ENCODE results near the gene CRAT.

Gene CRAT

DNA sequence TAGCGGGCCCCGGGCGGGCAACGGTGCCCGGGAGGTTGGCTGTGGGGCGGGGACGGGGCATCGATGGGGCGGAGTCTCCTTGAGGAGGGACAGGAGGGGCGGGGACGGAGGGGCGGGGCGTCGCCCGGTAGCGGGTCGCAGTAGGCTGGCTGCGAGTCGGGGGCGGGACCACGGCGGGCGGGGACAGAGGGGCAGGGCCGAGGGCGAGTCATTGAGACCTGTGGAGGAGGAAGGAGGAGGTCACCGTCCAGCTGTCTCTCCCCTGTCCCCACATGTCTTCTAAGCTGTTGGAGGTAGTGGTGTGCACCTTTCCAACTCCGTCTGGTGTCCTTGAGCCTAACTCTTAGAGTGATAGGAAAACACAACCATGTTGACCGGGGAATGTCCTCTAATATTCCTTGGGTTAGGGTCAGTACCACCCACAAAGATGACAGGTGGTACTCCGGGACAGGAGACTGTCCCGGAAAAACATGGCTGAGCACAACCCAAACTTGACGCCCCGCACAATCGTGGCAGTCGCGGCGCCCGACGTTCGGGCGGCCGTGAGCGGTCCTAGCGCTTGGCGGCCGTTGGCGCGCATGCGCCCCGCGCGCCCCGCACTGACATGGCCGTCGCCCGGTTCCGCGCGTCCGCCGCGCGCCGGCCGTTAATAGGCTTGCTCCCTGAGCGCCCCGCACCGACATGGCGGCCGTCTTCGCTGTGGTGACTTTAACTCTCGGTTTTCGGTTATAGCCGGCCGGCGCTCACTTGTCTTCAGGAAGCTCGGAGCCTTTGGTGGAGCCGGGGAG, at the start of gene CRAT, which contains the start of gene PTPA:
Gene CRAT, minus strand, starts transcription at position 54 of the 788 bp plus-strand sequence. CDS start 284 bp downstream, outside the sequence.
Gene PTPA, plus strand, starts transcription at position 676 of the 788 bp plus-strand sequence. CDS start 186 bp downstream, outside the sequence.
- peak; percentile 98 for DNase-seq (ENCODE audit: low spot score)

GRCh38 chr9:129156163-129156562, 45.6 kb upstream of the CRAT start:
- no peak for DNase-seq (ENCODE audit: low spot score)

GRCh38 chr9:129154866-129155477, 44.4 kb upstream of the CRAT start:
- DNase-seq (ENCODE audit: low spot score) = no peak

GRCh38 chr9:129151469-129151868, 40.9 kb upstream of the CRAT start:
- no peak for DNase-seq (ENCODE audit: low spot score)

GRCh38 chr9:129150672-129151211, 40.1 kb upstream of the CRAT start:
- DNase-seq (ENCODE audit: low spot score) = no peak

DNA sequence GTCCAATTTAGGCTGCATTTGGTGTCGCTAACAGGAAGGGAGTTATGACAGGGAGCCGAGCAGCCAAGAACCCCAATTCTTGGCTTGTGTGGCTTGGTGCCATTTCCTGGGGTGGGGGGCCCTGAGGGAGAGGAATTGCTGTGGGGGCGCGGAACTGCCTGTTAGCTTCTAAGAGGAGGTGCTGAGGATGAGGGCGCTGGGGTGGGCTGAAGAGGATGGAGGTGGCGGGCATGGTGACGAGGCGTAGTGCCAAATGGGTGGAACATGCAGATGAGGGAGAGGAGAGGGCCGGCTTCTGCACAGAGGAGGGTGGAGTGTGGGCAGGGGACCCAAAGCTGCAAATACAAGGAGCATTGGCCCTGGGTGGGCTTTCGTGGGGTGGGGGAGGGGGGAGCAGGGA, 39.5 kb upstream of the CRAT start:
- no peak for DNase-seq (ENCODE audit: low spot score)

GRCh38 chr9:129149442-129149841, 38.8 kb upstream of the CRAT start:
- no peak for DNase-seq (ENCODE audit: low spot score)

GRCh38 chr9:129148463-129149204, 38.0 kb upstream of the CRAT start:
- DNase-seq (ENCODE audit: low spot score) = no peak

DNA sequence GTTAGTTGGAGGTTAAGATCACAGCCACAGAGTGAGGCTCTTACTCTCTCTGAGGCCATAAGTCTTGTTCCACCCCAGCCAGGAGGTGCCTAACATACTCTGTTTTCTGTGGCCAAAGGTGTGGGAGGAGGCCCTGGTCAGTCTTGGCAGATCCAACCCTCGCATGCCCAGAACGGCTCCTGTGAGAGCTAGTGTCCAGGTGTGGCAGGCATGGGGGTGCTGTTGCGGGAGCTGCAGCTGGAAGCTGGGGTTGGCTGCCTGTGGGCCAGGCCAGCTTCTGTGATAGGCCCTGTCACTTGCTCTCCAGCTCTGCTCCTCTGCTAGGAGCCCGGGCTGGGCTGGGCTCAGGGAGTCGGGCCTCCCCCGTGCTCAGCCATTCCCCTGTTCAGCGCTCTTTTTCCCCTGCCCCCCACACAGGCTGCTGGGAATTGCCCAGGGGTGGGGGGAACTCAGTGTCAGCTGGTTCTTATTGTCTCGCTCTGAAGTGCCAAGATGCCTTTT, 35.9 kb upstream of the CRAT start:
- peak; percentile 49 for DNase-seq (ENCODE audit: low spot score)

DNA sequence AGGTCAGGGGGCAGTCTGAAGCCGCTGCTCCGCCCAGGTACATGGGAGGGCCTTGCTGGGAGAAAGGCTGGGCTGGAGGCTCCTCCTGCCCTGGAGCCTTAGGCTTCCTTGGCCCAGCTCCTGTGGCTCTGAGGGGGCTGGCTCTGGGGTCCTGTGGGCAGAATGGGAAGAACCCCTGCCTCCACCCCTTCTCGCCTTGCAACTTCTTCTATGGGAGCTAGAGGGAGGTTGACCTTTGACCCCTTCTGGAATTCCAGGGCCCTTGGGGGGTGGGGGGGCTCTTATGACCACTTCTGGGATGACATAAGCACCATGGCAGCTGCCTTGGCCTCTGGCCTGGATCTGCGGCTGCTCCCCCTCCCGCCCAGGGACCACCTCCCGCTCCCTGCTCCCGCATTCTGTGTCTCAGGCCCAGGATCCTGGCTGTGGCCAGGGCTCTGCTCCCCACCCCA, 35.3 kb upstream of the CRAT start:
- no peak for DNase-seq (ENCODE audit: low spot score)

DNA sequence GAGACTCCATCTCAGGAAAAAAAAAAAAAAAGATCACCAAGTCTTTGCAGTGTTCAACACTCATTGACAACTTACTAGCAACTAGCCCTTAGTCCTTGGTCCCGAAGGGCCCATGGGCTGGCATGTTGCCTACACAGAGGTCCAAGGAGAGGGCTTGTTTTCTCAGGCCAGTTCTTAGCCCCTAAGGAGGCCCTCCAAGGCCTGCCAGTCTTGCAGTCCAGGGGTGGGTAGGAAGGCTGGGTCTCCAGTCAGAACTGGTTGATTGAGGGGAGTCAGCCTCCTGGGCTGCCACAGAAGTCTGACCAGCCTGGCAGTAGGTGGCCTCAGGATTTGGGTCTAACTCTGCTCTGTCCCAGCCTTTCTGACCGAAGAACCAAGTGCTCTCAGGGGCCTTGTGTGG, 34.7 kb upstream of the CRAT start:
- no peak for DNase-seq (ENCODE audit: low spot score)

- peak; percentile 76 for DNase-seq (ENCODE audit: low spot score)
Measured at GRCh38 chr9:129143031-129143927, 32.7 kb upstream of the CRAT start.

- no peak for DNase-seq (ENCODE audit: low spot score)
Measured at GRCh38 chr9:129142138-129142935, 31.7 kb upstream of the CRAT start.

GRCh38 chr9:129141066-129142041, 30.8 kb upstream of the CRAT start:
- peak; percentile 74 for DNase-seq (ENCODE audit: low spot score)

- peak; percentile 61 for DNase-seq (ENCODE audit: low spot score)
Measured at GRCh38 chr9:129140397-129141065, 29.9 kb upstream of the CRAT start.

GRCh38 chr9:129139993-129140396, 29.4 kb upstream of the CRAT start:
- peak; percentile 97 for DNase-seq (ENCODE audit: low spot score)

- peak; percentile 87 for DNase-seq (ENCODE audit: low spot score)
Measured at GRCh38 chr9:129139233-129139992, 28.8 kb upstream of the CRAT start.
